ENCODE measurements around the gene NKD2.
"Not testable (repeated sequence)": the region's sequence is repeated elsewhere in the genome, so short reads cannot be mapped to it uniquely, and the experiment has no call there.

Gene NKD2

GRCh38 chr5:1058988-1059883 lies 50.6 kb downstream of the NKD2 start:
- no peaks in the 10 kb centered on the region for H3K9me3 ChIP-seq (ENCODE audit: control insufficient read depth, low read depth, low read length)
- no peak overlapping the region for H3K27ac ChIP-seq (ENCODE audit: low read length)
- H3K4me3 ChIP-seq (ENCODE audit: low read length) = no peak overlapping the region
- H3K36me3 ChIP-seq (ENCODE audit: control insufficient read depth, low read depth, low read length) = peaks cover 29% of the 10 kb centered on the region
- no peaks in the 10 kb centered on the region for H3K27me3 ChIP-seq (ENCODE audit: control insufficient read depth, insufficient read depth, low read length)
- no peak overlapping the region for H3K9ac ChIP-seq (ENCODE audit: low read length)
- H3K4me1 ChIP-seq (ENCODE audit: control insufficient read depth, low read depth, low read length) = no peaks in the 10 kb centered on the region

DNA sequence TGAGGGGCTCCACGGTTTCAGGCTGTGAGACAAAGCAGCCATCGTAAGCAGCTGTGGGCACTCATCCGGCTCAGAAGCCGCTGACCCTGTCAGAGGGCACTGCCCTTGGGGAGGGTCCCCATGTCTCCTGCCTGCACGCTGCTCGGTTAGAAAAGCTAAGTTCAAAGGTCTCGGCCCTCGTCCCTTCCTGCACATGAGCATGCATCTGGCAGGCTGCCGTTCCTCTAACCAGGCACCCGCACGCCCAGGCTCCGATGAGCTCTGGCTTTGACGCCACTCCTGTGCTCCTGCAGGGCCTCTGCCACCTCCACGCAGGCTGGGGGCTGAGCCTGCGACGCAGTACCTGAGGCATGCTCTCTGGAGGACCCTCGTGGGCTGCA lies 51.3 kb downstream of the NKD2 start:
- H3K27ac ChIP-seq (ENCODE audit: low read length) = no peak overlapping the region
- no peak overlapping the region for H3K4me3 ChIP-seq (ENCODE audit: low read length)
- peaks cover 29% of the 10 kb centered on the region for H3K36me3 ChIP-seq (ENCODE audit: control insufficient read depth, low read depth, low read length)
- H3K4me1 ChIP-seq (ENCODE audit: control insufficient read depth, low read depth, low read length) = no peaks in the 10 kb centered on the region
- H3K27me3 ChIP-seq (ENCODE audit: control insufficient read depth, insufficient read depth, low read length) = no peaks in the 10 kb centered on the region
- H3K9ac ChIP-seq (ENCODE audit: low read length) = no peak overlapping the region
- no peaks in the 10 kb centered on the region for H3K9me3 ChIP-seq (ENCODE audit: control insufficient read depth, low read depth, low read length)

DNA sequence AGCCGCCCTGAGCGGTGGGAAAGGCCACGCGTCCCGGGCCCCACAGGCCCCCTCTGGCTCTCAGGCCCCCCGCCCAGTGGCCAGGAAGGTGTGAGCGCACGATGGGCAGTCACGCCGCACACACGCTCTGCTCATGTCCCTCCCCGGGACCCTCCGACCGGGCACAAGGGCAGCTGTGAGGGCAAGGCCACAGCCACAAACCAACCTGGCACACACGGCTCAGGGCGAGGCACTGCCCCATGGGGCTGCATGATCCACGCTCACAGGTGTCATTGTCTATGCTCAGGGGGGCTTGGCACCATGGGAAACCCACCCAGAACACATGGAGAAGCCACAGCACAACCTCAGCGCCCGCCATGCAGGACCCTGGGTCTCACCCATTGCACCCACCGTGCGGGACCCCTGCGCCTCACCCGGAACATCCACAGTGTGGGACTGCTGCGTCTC lies 52.0 kb downstream of the NKD2 start:
- H3K4me3 ChIP-seq (ENCODE audit: low read length) = no peak overlapping the region
- H3K27ac ChIP-seq (ENCODE audit: low read length) = no peak overlapping the region
- H3K36me3 ChIP-seq (ENCODE audit: control insufficient read depth, low read depth, low read length) = peaks cover 29% of the 10 kb centered on the region
- H3K27me3 ChIP-seq (ENCODE audit: control insufficient read depth, insufficient read depth, low read length) = no peaks in the 10 kb centered on the region
- H3K9ac ChIP-seq (ENCODE audit: low read length) = no peak overlapping the region
- no peaks in the 10 kb centered on the region for H3K4me1 ChIP-seq (ENCODE audit: control insufficient read depth, low read depth, low read length)
- no peaks in the 10 kb centered on the region for H3K9me3 ChIP-seq (ENCODE audit: control insufficient read depth, low read depth, low read length)

DNA sequence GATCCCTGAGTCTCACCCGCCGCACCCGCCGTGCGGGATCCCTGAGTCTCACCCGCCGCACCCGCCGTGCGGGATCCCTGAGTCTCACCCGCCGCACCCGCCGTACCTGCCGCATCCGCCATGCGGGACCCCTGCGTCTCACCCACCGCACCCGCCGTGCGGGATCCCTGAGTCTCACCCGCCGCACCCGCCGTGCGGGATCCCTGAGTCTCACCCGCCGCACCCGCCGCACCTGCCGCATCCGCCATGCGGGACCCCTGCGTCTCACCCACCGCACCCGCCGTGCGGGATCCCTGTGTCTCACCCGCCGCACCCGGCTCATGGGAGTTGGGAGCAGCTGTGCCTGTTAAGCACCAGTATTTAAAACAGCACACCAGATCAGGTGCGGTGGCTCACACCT lies 52.7 kb downstream of the NKD2 start:
- not testable (repeated sequence) for H3K27me3 ChIP-seq (ENCODE audit: control insufficient read depth, insufficient read depth, low read length); H3K27ac ChIP-seq (ENCODE audit: low read length); H3K9me3 ChIP-seq (ENCODE audit: control insufficient read depth, low read depth, low read length); H3K4me1 ChIP-seq (ENCODE audit: control insufficient read depth, low read depth, low read length); H3K9ac ChIP-seq (ENCODE audit: low read length); H3K4me3 ChIP-seq (ENCODE audit: low read length)
- peaks cover 32% of the 10 kb centered on the region for H3K36me3 ChIP-seq (ENCODE audit: control insufficient read depth, low read depth, low read length)

DNA sequence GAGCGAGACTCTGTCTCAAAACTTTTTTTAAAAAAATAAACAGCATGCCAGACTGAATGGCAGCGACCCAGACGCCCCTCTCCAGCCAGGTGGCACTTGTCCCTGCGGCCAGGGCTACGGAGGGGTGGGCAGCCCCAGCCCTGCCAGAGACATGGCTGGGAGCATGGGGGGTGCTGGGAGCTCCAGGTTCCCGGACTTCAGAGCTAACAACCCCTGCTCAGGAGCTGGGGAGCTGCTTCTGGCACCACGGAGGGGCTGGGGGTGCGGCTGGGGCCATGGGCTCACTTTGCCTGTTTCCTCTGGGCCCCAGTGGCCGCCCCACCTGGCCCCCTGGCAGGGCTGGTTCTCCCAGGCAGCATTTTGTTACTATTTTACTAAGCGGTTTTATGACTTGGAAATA lies 53.3 kb downstream of the NKD2 start:
- peaks cover 27% of the 10 kb centered on the region for H3K36me3 ChIP-seq (ENCODE audit: control insufficient read depth, low read depth, low read length)
- no peaks in the 10 kb centered on the region for H3K9me3 ChIP-seq (ENCODE audit: control insufficient read depth, low read depth, low read length)
- no peak overlapping the region for H3K4me3 ChIP-seq (ENCODE audit: low read length)
- no peaks in the 10 kb centered on the region for H3K4me1 ChIP-seq (ENCODE audit: control insufficient read depth, low read depth, low read length)
- H3K9ac ChIP-seq (ENCODE audit: low read length) = no peak overlapping the region
- no peak overlapping the region for H3K27ac ChIP-seq (ENCODE audit: low read length)
- H3K27me3 ChIP-seq (ENCODE audit: control insufficient read depth, insufficient read depth, low read length) = no peaks in the 10 kb centered on the region

- no peaks in the 10 kb centered on the region for H3K9me3 ChIP-seq (ENCODE audit: control insufficient read depth, low read depth, low read length)
- H3K27ac ChIP-seq (ENCODE audit: low read length) = no peak overlapping the region
- H3K36me3 ChIP-seq (ENCODE audit: control insufficient read depth, low read depth, low read length) = peaks cover 27% of the 10 kb centered on the region
- H3K4me1 ChIP-seq (ENCODE audit: control insufficient read depth, low read depth, low read length) = no peaks in the 10 kb centered on the region
- no peaks in the 10 kb centered on the region for H3K27me3 ChIP-seq (ENCODE audit: control insufficient read depth, insufficient read depth, low read length)
- no peak overlapping the region for H3K4me3 ChIP-seq (ENCODE audit: low read length)
- H3K9ac ChIP-seq (ENCODE audit: low read length) = no peak overlapping the region
These were observed 54.4 kb downstream of the NKD2 start for GRCh38 chr5:1062761-1063568.

GRCh38 chr5:1063661-1064382 lies 55.2 kb downstream of the NKD2 start:
- Histone ChIP-seq H3K27ac (ENCODE audit: low read length) (no peak overlapping the region), H3K36me3 (ENCODE audit: control insufficient read depth, low read depth, low read length) (peaks cover 24% of the 10 kb centered on the region), H3K4me3 (ENCODE audit: low read length) (no peak overlapping the region), H3K9ac (ENCODE audit: low read length) (no peak overlapping the region), H3K27me3 (ENCODE audit: control insufficient read depth, insufficient read depth, low read length) (no peaks in the 10 kb centered on the region), H3K9me3 (ENCODE audit: control insufficient read depth, low read depth, low read length) (no peaks in the 10 kb centered on the region), H3K4me1 (ENCODE audit: control insufficient read depth, low read depth, low read length) (no peaks in the 10 kb centered on the region)

DNA sequence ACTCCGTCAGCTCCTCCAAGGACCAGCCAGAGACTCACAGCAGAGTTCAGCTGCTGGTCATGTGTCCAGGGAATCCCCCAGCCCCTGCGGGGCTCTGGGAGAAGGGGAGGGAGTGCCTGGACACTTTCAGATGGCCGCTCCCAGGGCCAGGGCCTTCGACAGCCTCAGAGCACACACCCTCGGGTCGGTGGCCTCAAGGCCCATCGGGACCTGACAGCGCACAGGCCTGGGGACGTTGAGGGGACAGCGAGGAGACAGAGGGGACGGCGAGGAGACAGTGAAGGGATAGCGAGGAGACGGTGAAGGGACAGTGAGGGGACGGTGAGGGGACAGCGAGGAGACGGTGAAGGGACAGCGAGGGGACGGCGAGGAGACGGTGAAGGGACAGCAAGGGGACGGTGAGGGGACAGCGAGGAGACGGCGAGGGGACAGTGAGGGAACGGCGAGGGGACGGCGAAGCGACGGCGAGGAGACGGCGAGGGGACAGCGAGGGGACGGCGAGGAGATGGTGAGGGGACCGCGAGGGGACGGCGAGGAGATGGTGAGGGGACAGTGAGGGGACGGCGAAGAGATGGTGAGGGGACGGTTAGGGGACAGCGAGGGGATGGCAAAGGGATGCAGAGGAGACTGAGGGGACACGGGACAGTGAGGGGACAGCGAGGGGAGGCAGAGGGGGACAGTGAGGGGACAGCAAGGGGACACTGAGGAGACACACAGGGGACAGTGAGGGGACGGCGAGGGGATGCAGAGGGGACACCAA lies 56.0 kb downstream of the NKD2 start:
- Histone ChIP-seq H3K4me1 (ENCODE audit: control insufficient read depth, low read depth, low read length) (no peaks in the 10 kb centered on the region), H3K9me3 (ENCODE audit: control insufficient read depth, low read depth, low read length) (no peaks in the 10 kb centered on the region), H3K27me3 (ENCODE audit: control insufficient read depth, insufficient read depth, low read length) (no peaks in the 10 kb centered on the region), H3K9ac (ENCODE audit: low read length) (no peak overlapping the region), H3K4me3 (ENCODE audit: low read length) (no peak overlapping the region), H3K27ac (ENCODE audit: low read length) (no peak overlapping the region), H3K36me3 (ENCODE audit: control insufficient read depth, low read depth, low read length) (peaks cover 21% of the 10 kb centered on the region)

- H3K36me3 ChIP-seq (ENCODE audit: control insufficient read depth, low read depth, low read length) = peaks cover 18% of the 10 kb centered on the region
- no peak overlapping the region for H3K27ac ChIP-seq (ENCODE audit: low read length)
- H3K4me1 ChIP-seq (ENCODE audit: control insufficient read depth, low read depth, low read length) = no peaks in the 10 kb centered on the region
- H3K9me3 ChIP-seq (ENCODE audit: control insufficient read depth, low read depth, low read length) = no peaks in the 10 kb centered on the region
- H3K9ac ChIP-seq (ENCODE audit: low read length) = no peak overlapping the region
- H3K27me3 ChIP-seq (ENCODE audit: control insufficient read depth, insufficient read depth, low read length) = no peaks in the 10 kb centered on the region
- no peak overlapping the region for H3K4me3 ChIP-seq (ENCODE audit: low read length)
These were observed 56.6 kb downstream of the NKD2 start for GRCh38 chr5:1065143-1065750.

- Histone ChIP-seq H3K27me3 (ENCODE audit: control insufficient read depth, insufficient read depth, low read length) (no peaks in the 10 kb centered on the region), H3K4me3 (ENCODE audit: low read length) (no peak overlapping the region), H3K4me1 (ENCODE audit: control insufficient read depth, low read depth, low read length) (no peaks in the 10 kb centered on the region), H3K9ac (ENCODE audit: low read length) (no peak overlapping the region), H3K27ac (ENCODE audit: low read length) (no peak overlapping the region), H3K9me3 (ENCODE audit: control insufficient read depth, low read depth, low read length) (no peaks in the 10 kb centered on the region), H3K36me3 (ENCODE audit: control insufficient read depth, low read depth, low read length) (peaks cover 13% of the 10 kb centered on the region)
These were observed 57.5 kb downstream of the NKD2 start for GRCh38 chr5:1065891-1066650.

Measured in iPS-18a (cell line).